ENCODE data around the gene TSPAN7. TPM values are rescaled to one million over a fixed set of nuclear protein-coding genes. Genes with fewer than 3 reads are reported as not detected.

The TSPAN7 gene
- total and polyA plus RNA-seq, 9 of the 15 experiments (the other 6 are each of a cell fraction or from before 2014, with no cell fraction given) = 0.07 to 0.29 (median 0.12) TPM; not detected in 1

- TF ChIP-seq HDGF (IDR thresholded peaks at IDR 0.05) (no peak), NCOA2 (IDR thresholded peaks at IDR 0.05; ENCODE audit: partially characterized antibody in 2 of 2) (no peak), TEAD2 (tag; IDR thresholded peaks at IDR 0.05) (no peak), ZEB2 (IDR thresholded peaks at IDR 0.05) (no peak), SMARCA4 (IDR thresholded peaks at IDR 0.05) (no peak), XRCC5 (IDR thresholded peaks at IDR 0.05; ENCODE audit: low read depth, low read length) (no peak), RBM39 (optimal IDR thresholded peaks at IDR 0.05; ENCODE audit: low read depth, low read length) (no peak)
These were observed 9.1 kb downstream of the TSPAN7 start (continued) for GRCh38 chrX:38570396-38570795.

GRCh38 chrX:38571058-38571457 lies 9.7 kb downstream of the TSPAN7 start:
- BruUV-seq (replicated peaks) = no TSS peak
- no peak for ATAC-seq
- Histone ChIP-seq H3K4me3 (no peak overlapping the region), H3K9ac (ENCODE audit: insufficient read depth in 1 of 2, low read depth in 2 of 2, low read length in 2 of 2) (no peak overlapping the region), H4K20me1 (replicated peaks; ENCODE audit: control insufficient read depth, insufficient read depth, low read length) (no peaks in the 10 kb centered on the region), H3K4me2 (ENCODE audit: insufficient read depth, low read length) (no peak overlapping the region), H3K9me3 (replicated peaks; ENCODE audit: control insufficient read depth, insufficient read depth, low read depth, low read length) (no peaks in the 10 kb centered on the region), H2AFZ (ENCODE audit: low read depth, low read length) (no peak overlapping the region), H3K9me1 (ENCODE audit: control insufficient read depth, insufficient read depth, low read length) (no peaks in the 10 kb centered on the region), H3K27me3 (ENCODE audit: control insufficient read depth in 2 of 2, insufficient read depth in 2 of 2, low read length in 2 of 2) (no peaks in the 10 kb centered on the region), H3K4me1 (replicated peaks in 1 of 2; ENCODE audit: control insufficient read depth in 2 of 2, insufficient read depth in 2 of 2, low read length in 2 of 2) (no peaks in the 10 kb centered on the region), H3K79me2 (ENCODE audit: control insufficient read depth, insufficient read depth, low read length) (no peaks in the 10 kb centered on the region), H3K36me3 (ENCODE audit: control insufficient read depth, insufficient read depth, low read length) (no peaks in the 10 kb centered on the region), H3K27ac (ENCODE audit: extremely low read depth, low read depth, low read length) (no peak overlapping the region)
- intact Hi-C loops (cut with micrococcal nuclease) = no loop called here
- ChIA-PET CTCF (ENCODE audit: low intra/inter-chr PET ratio) (no interaction called here), POLR2A (no interaction called here)
- in situ Hi-C loops (cut with MboI) = no loop called here
- TF ChIP-seq CHAMP1 (IDR thresholded peaks at IDR 0.05) = no peak
- TF ChIP-seq PTTG1 (tag; IDR thresholded peaks at IDR 0.05; ENCODE audit: low read depth) = no peak
- no peak for TF ChIP-seq RBM22 (IDR thresholded peaks at IDR 0.05; ENCODE audit: low read depth, low read length, poor library complexity, severe bottlenecking)
- TF ChIP-seq KAT8 (IDR thresholded peaks at IDR 0.05; ENCODE audit: low read depth) = no peak
- FAIRE-seq = no peak
- no peak for DNase-seq (ENCODE audit: extremely low read depth in 1 of 4, low spot score in 3 of 4)
